Activated CD8-positive, alpha-beta T cell treated with anti-CD3 and anti-CD28 coated beads, Interleukin-2, amount 10 ng/mL, durations not matched to agents 7 days and 5 days (primary cell): ENCODE results near the gene BMAL2. TPM values are rescaled to one million over a fixed set of nuclear protein-coding genes. Genes with fewer than 3 reads are reported as not detected.
A peak's percentile ranks its signal among the peaks of the same experiment; 100 is the strongest.

Experiments used
- ATAC-seq: fragments of 150-1000 bp; cut with Tn5 transposase; one replicate; pipeline ENCODE4 v1.10.0; 2021; ENCODE audit warnings: moderate library complexity
- CTCF ChIA-PET: fragments of 350-600 bp; sonication (Branson Sonifier 250); formaldehyde crosslinking; loops from one replicate; lab custom pipeline; 2021; ENCODE audit warnings: antibody characterized with exemption; lab: Charles Lee
- POLR2A ChIA-PET: fragments of 350-600 bp; sonication (Branson Sonifier 250); formaldehyde crosslinking; loops from one replicate; lab custom pipeline; 2021; ENCODE audit warnings: antibody characterized with exemption; lab: Charles Lee
- DNase-seq: peaks from one replicate; pipeline ENCODE4 v3.0.0-alpha.2; 2020
- H3K27ac Mint-ChIP-seq: one replicate; pipeline ENCODE4 v1.8.0; 2021; ENCODE audit warnings: mild to moderate bottlenecking, mixed read lengths
- H3K27me3 Mint-ChIP-seq: one replicate; pipeline ENCODE4 v1.8.0; 2021; ENCODE audit warnings: low read depth, mixed read lengths
- H3K36me3 Mint-ChIP-seq: one replicate; pipeline ENCODE4 v1.8.0; 2021; ENCODE audit warnings: low read depth, mixed read lengths
- H3K4me1 Mint-ChIP-seq: one replicate; pipeline ENCODE4 v1.8.0; 2021; ENCODE audit warnings: low read depth, mixed read lengths
- H3K4me3 Mint-ChIP-seq: one replicate; pipeline ENCODE4 v1.8.0; 2021; ENCODE audit warnings: mild to moderate bottlenecking, mixed read lengths
- H3K9me3 Mint-ChIP-seq: one replicate; pipeline ENCODE4 v1.8.0; 2022; ENCODE audit warnings: mixed read lengths; ENCODE audit not compliant: insufficient read depth
- total RNA-seq, 2 experiments: library from RNA; stranded (reverse); gene quantifications; one replicate each; pipeline ENCODE4 v1.2.3, GENCODE V29; 2021

Gene BMAL2
- total RNA-seq, 2 experiments from 2014 or later, result 17.9 to 18.3 TPM

DNA sequence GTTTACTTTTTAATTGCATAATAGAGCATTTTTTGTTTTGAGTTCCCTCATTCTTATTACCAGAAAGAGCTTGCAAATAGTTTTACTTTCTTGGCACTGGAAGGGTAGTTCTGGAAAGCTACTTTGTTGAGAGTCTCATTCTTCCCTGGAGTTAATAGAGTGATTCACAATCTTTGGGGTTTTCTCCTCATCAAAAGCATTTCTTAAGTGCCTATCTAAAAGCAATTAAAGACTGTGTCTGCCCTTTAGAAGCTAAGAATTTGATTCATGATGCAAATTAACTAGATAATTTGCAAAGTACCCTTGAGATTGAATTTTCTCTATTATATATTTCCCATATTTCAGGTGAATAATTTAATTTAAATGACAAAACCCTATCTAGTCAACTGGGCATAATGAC, 8.1 kb upstream of the BMAL2 start:
- no peaks in the 10 kb centered on the region for H3K4me1 Mint-ChIP-seq
- no peak overlapping the region for H3K27ac Mint-ChIP-seq
- ChIA-PET CTCF (interaction anchor here (1.4 to 2.2 kb wide), 4 partner anchors 18 to 439 kb away, joined by 3 to 9 read pairs (median 4); no protein-coding TSS in a partner anchor), POLR2A (interaction anchor here (1.7 kb wide), 1 partner anchor 9 kb away, joined by 8 read pairs; no protein-coding TSS in a partner anchor)
- no peaks in the 10 kb centered on the region for H3K27me3 Mint-ChIP-seq
- no peaks in the 10 kb centered on the region for H3K9me3 Mint-ChIP-seq
- ATAC-seq (no peak), DNase-seq (no peak)
- H3K36me3 Mint-ChIP-seq, result peaks cover 11% of the 10 kb centered on the region
- H3K4me3 Mint-ChIP-seq, result no peak overlapping the region

- DNase-seq (no peak), ATAC-seq (no peak)
- peaks cover 35% of the 10 kb centered on the region for H3K4me1 Mint-ChIP-seq
- ChIA-PET POLR2A (no interaction called here), CTCF (interaction anchor here (0.8 to 4.2 kb wide), 4 partner anchors 26 to 188 kb away, joined by 3 to 24 read pairs (median 3); no protein-coding TSS in a partner anchor)
- H3K9me3 Mint-ChIP-seq, result no peaks in the 10 kb centered on the region
- peaks cover 8% of the 10 kb centered on the region for H3K36me3 Mint-ChIP-seq
- no peak overlapping the region for H3K4me3 Mint-ChIP-seq
- peaks cover 9% of the 10 kb centered on the region for H3K27me3 Mint-ChIP-seq
- H3K27ac Mint-ChIP-seq, result peak overlapping the region; percentile 48
Measured at GRCh38 chr12:27330846-27331245, 1.8 kb upstream of the BMAL2 start.

GRCh38 chr12:27331291-27331926, 1.2 kb upstream of the BMAL2 start:
- ATAC-seq (peak; percentile 27), DNase-seq (peak; percentile 43)
- no peaks in the 10 kb centered on the region for H3K9me3 Mint-ChIP-seq
- H3K4me3 Mint-ChIP-seq, result peak overlapping the region; percentile 73
- ChIA-PET POLR2A (no interaction called here), CTCF (interaction anchor here (0.8 to 4.2 kb wide), 4 partner anchors 26 to 189 kb away, joined by 3 to 24 read pairs (median 3); no protein-coding TSS in a partner anchor)
- peak overlapping the region; percentile 66 for H3K27ac Mint-ChIP-seq
- H3K27me3 Mint-ChIP-seq, result peaks cover 12% of the 10 kb centered on the region
- H3K4me1 Mint-ChIP-seq, result peaks cover 35% of the 10 kb centered on the region
- H3K36me3 Mint-ChIP-seq, result peaks cover 8% of the 10 kb centered on the region

GRCh38 chr12:27331927-27332324, 710 bp upstream of the BMAL2 start:
- Mint-ChIP-seq H3K9me3 (no peaks in the 10 kb centered on the region), H3K4me3 (peak overlapping the region; percentile 73), H3K36me3 (peaks cover 8% of the 10 kb centered on the region), H3K27ac (peak overlapping the region; percentile 81), H3K4me1 (peaks cover 35% of the 10 kb centered on the region), H3K27me3 (peaks cover 12% of the 10 kb centered on the region)
- POLR2A ChIA-PET, result no interaction called here
- ATAC-seq (no peak), DNase-seq (no peak)
- CTCF ChIA-PET, result interaction anchor here (1.0 to 4.2 kb wide), 3 partner anchors 27 to 103 kb away, joined by 3 to 24 read pairs (median 4); no protein-coding TSS in a partner anchor

GRCh38 chr12:27332407-27332713, 276 bp upstream of the BMAL2 start:
- DNase-seq (no peak), ATAC-seq (peak; percentile 3)
- H3K36me3 Mint-ChIP-seq, result peaks cover 8% of the 10 kb centered on the region
- peak overlapping the region; percentile 81 for H3K27ac Mint-ChIP-seq
- H3K4me3 Mint-ChIP-seq, result peak overlapping the region; percentile 73
- ChIA-PET POLR2A (no interaction called here), CTCF (interaction anchor here (1.0 to 4.2 kb wide), 3 partner anchors 27 to 103 kb away, joined by 3 to 24 read pairs (median 4); no protein-coding TSS in a partner anchor)
- peaks cover 35% of the 10 kb centered on the region for H3K4me1 Mint-ChIP-seq
- peaks cover 12% of the 10 kb centered on the region for H3K27me3 Mint-ChIP-seq
- H3K9me3 Mint-ChIP-seq, result no peaks in the 10 kb centered on the region

DNA sequence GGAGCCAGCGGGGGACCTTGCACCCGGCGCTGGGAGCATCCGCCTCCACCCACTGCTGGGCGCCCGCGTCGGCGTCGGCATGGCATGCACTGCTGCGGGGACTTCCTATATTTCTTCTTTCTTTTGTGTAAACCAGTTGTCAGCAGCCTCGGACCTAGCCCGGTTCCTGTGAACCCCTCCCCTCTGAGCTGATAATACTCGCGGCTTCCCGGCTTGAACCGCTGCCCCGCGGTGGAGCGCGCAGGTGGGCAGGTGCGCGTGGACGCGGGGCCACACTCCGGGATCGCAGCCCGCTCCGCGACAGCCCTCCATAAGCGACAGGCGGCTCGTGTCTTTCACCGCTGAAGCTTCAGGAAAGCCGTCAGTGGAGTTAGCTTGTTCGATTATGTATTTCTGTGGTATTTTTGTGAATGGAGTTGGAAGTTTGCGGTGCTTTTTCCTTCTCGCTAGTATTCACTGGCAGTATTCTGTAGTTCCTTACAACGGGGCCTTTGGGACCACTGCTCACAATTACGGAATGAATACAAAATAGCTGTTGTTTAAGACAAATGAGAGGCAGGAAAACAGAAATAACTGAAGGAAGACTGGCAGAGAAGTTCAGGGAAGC, 870 bp downstream of the BMAL2 start:
- ATAC-seq (peak; percentile 68), DNase-seq (peak; percentile 61)
- peak overlapping the region; percentile 94 for H3K4me3 Mint-ChIP-seq

GRCh38 chr12:27334042-27334720, 1.5 kb downstream of the BMAL2 start:
- H3K36me3 Mint-ChIP-seq, result peaks cover 2% of the 10 kb centered on the region
- ATAC-seq, result no peak
- no peaks in the 10 kb centered on the region for H3K9me3 Mint-ChIP-seq
- ChIA-PET CTCF (interaction anchor here (1.0 to 4.2 kb wide), 4 partner anchors 29 to 327 kb away, joined by 3 to 24 read pairs (median 4); no protein-coding TSS in a partner anchor), POLR2A (interaction anchor here (0.6 to 2.0 kb wide), 3 partner anchors 9 to 141 kb away, joined by 3 to 8 read pairs (median 4); partner anchors contain the start of gene STK38L)
- H3K4me1 Mint-ChIP-seq, result peaks cover 37% of the 10 kb centered on the region
- DNase-seq, result no peak
- H3K27me3 Mint-ChIP-seq, result peaks cover 14% of the 10 kb centered on the region
- H3K4me3 Mint-ChIP-seq, result peak overlapping the region; percentile 94
- peak overlapping the region; percentile 15 for H3K27ac Mint-ChIP-seq

More for the DNA sequence above, 870 bp downstream of the BMAL2 start:
- POLR2A ChIA-PET, result interaction anchor here (0.6 to 2.0 kb wide), 3 partner anchors 8 to 140 kb away, joined by 3 to 8 read pairs (median 4); partner anchors contain the start of gene STK38L
- CTCF ChIA-PET, result interaction anchor here (1.0 to 4.2 kb wide), 4 partner anchors 28 to 328 kb away, joined by 3 to 24 read pairs (median 4); no protein-coding TSS in a partner anchor
- Mint-ChIP-seq H3K9me3 (no peaks in the 10 kb centered on the region), H3K27me3 (peaks cover 14% of the 10 kb centered on the region), H3K36me3 (peaks cover 2% of the 10 kb centered on the region), H3K4me1 (peaks cover 35% of the 10 kb centered on the region), H3K27ac (peak overlapping the region; percentile 89)

DNA sequence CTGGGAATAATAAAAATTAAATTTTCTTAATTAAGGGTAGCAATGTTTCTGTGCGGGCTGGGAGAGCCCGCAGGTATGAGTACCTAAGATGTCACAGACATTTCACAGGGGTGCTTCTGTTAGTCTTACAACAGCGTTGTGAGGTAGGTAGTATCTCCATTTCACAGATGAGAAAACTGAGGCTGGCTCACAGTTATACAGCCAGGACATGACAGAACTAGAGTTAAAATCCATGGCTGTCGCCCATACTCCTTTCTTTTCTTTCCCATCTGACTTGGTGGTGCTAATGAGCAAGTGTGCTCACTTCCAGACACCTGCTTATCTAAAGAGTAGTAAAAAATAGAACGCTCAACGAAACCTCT, 2.1 kb downstream of the BMAL2 start:
- H3K9me3 Mint-ChIP-seq, result no peaks in the 10 kb centered on the region
- H3K36me3 Mint-ChIP-seq, result peaks cover 3% of the 10 kb centered on the region
- no peak overlapping the region for H3K4me3 Mint-ChIP-seq
- ATAC-seq (no peak), DNase-seq (no peak)
- ChIA-PET CTCF (interaction anchor here (1.5 to 4.2 kb wide), 2 partner anchors 30 to 318 kb away, joined by 4 to 24 read pairs; no protein-coding TSS in a partner anchor), POLR2A (interaction anchor here (2.0 kb wide), 1 partner anchor 9 kb away, joined by 8 read pairs; no protein-coding TSS in a partner anchor)
- H3K27me3 Mint-ChIP-seq, result peaks cover 14% of the 10 kb centered on the region
- peaks cover 37% of the 10 kb centered on the region for H3K4me1 Mint-ChIP-seq
- H3K27ac Mint-ChIP-seq, result no peak overlapping the region

GRCh38 chr12:27335364-27336281, 3.0 kb downstream of the BMAL2 start:
- Mint-ChIP-seq H3K9me3 (no peaks in the 10 kb centered on the region), H3K27ac (no peak overlapping the region), H3K27me3 (peaks cover 14% of the 10 kb centered on the region), H3K36me3 (peaks cover 5% of the 10 kb centered on the region), H3K4me1 (peaks cover 35% of the 10 kb centered on the region), H3K4me3 (no peak overlapping the region)
- DNase-seq (no peak), ATAC-seq (no peak)
- CTCF ChIA-PET, result no interaction called here
- POLR2A ChIA-PET, result no interaction called here

GRCh38 chr12:27336282-27336653, 3.6 kb downstream of the BMAL2 start:
- DNase-seq (no peak), ATAC-seq (no peak)
- POLR2A ChIA-PET, result no interaction called here
- no peak overlapping the region for H3K27ac Mint-ChIP-seq
- H3K9me3 Mint-ChIP-seq, result no peaks in the 10 kb centered on the region
- CTCF ChIA-PET, result no interaction called here
- no peak overlapping the region for H3K4me3 Mint-ChIP-seq
- H3K27me3 Mint-ChIP-seq, result peaks cover 14% of the 10 kb centered on the region
- peaks cover 28% of the 10 kb centered on the region for H3K4me1 Mint-ChIP-seq
- H3K36me3 Mint-ChIP-seq, result peaks cover 5% of the 10 kb centered on the region
